CD4-positive, alpha-beta T cell treated with Interferon alpha-2 for 1 hour (primary cell): ENCODE measurements around the gene KDM4C.

Experiments used
- DNase-seq, 2 donors: peaks; one replicate each; pipeline ENCODE4 v3.0.0-alpha.2; 2020 to 2022

The KDM4C gene

DNA sequence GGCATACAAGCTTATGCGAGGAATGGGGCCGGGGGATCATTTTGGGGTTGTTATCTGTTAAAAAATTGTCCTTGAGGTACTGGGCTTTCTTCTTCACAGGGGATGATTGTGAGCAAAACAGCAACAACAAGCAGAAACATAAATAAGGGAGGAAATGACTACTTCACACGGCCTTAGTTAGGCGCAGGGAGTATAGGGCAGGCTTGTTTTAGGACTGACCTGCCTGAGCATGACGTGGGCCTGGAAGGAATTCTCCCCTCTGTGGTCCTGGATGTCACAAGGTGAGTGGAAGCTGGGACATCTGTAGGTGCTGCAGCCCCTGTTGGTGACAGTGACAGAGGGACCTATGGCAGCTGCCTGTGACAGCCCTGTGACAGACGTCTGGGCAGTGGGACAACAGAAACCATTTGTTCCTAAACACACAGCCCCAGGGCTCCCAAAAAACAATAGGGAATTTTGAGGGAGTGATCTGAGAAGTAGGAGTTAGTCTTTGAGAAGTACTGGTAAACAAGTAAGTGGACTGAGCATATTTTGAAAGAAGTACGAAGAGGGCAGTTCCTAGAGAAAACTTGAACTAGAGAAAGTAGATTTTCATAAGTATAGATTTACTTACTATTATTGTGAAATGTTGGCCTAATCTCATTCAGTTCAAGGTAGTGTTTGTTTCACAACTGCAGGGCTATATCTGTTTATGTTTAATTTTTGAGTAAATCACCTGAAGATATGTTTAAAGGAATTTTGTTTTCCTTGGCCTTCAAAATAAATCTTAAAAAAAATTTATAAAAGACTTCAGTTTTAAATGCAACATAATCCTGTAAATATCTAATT, 113.1 kb downstream of the KDM4C start:
- no peak for DNase-seq

DNA sequence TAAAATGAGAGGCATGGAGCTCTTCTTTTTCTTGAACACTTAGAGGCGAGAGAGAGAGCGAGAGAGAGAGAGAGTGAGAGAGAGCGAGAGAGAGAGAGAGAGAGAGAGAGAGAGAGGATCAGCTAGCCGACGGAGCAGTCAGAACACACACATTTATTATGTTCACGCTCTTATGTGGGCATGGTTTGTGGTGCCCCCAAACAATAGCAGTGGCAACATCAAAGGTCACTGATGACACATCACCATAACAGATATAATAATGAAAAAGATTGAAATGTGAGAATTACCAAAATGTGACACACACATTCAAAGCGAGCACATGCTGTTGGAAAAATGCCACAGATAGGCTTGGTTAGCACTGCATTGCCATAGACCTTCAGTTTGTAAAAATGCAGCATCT, 116.1 kb downstream of the KDM4C start:
- DNase-seq: peak in 1 of 2 donors; percentile 14

DNA sequence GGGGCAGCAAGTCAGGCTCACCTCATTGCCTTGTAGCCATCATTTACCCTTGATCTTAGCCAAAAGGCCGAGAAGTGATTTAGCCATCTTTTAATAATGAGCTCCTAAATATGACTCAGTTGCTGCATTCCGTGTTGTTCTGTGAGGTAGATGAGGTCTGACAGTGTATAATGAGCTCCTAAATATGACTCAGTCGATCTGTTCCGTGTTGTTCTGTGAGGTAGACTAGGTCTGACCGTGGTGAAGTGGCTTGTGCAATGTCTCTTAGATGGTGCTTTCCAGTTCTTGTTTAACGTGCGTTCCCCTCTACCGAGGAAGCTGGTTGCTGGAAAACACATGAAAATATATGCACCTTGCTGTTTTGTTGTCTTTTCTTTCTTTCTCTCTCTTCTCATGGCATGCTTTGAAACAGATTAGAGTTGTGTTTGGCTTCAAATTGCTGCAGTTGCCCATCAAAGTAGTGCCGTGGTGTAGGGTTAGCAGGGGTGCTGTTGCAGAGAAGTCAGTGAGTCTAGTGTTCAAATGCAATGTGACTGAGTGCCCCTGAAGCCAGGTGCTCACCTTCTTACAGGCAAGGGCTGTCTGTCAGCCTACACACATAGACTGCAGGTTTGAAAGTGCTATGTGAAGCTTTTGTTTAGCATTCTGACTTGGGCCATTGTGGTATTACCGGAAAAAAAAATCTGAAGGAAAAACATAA, 118.6 kb downstream of the KDM4C start:
- DNase-seq: no peak

DNA sequence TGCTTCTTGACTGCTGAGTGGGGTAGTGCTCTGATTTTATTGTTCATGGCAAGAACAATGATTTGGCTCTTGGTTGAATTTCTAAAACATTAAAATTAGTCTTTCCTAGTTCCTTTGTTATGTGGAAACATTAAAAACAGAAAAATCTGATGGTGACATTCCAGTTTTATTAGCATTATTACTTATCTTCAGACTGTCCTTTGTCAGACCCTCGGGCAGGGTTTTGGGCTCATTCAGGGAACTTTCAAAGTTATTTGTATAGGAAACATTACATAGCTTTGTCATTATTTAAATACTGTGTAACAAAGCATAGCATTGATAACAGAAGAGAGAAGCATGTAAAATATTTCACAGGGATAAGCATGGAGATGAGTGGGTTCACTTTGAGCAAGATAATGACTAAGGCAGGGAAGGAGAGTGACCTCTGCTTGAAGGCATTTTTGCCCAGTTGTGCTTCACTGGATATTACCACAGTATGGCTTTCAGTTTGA, 119.9 kb downstream of the KDM4C start:
- DNase-seq: no peak

DNA sequence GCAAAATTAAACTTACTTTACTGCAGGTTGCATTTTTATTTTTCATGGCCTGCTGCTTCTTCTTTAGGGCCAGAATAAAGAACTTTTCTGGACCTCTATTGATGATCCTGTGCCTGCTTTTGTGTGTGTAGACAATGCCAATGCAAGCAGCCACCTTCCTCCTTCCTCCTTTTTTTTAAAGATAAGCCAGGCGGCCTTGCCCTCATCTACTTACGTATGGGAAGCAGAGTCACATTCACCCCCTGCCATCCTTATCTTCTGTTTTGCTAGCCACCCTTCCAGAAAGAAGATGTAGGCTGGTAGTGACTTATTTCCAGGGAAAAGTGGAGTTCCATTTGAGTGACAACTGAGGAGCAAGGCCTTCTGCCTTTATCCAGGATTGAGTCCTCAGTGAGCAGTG, 122.9 kb downstream of the KDM4C start:
- no peak for DNase-seq

DNA sequence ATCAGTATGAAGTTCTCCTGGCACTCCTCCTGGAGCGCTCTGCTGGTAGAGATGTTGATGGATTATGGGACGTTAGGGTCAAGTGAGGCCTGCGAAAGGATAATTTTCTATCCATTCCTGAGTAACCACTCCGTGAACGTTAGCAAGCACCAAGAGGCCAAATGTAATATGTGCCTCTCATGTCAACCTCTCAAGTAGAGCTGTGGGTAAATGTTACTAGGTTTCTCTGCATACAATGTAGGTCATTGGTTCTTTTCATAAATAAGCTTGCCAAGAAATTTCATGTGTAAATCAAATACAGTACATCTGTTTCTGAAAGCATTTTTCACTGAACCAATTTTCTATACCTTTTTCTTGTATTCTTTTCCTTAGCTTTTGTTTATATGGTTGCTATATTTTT, 126.3 kb downstream of the KDM4C start:
- DNase-seq: no peak

DNA sequence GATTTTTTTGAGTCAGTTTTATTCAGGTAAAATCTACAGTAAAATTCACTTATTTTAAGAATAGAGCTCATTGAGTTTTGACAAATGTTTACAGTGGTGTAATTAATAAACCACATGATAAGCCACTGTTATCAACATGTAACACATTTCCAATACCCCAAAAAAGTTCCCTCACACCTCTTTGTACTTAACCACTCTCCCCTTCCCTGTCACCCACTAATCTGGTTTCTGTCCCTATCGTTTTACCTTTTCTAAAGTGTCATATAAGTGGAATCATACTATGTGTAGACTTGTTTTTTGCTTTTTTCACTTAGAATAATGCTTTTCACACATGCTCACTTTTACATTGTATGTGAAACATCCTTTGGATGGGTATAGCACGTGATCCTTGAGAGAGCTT, 127.2 kb downstream of the KDM4C start:
- DNase-seq: no peak

DNA sequence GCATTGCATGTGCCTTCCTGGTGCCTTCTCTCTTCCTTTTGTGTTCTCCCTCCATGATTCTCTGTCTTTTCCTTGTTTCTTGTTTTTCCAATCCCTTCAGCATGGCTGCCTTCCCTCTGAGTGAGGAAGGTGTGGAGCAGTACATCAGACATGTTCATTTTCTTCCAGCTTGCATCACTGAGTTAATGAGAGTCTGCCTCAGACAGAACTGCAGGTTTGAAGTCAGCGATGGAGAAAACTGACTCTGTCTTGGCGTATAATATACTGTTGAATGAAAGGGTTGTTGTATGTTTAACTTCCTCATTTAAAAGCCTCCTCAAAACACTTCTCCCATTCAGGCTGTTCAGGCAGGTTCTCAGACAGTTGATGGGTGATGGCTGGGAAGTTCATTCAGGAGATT, 129.3 kb downstream of the KDM4C start:
- no peak for DNase-seq

DNA sequence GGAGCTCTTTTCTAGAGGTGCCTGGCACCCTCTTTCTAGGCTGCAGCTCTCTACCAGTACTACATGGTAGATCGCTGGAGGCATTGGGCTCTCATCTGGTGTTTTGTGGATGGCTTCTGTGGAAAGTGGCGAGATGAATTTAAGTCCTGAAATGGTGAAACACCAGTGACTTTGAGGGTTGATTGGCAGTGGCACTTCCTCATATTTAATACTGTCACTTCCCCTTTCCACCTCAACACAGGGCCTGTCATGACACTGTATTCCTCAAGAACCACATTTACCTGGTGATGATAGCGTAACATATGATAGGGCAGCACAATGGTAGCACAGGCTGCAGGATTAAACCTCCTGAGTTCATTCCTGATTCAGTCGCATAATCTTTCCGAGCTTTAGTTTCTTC, 132.1 kb downstream of the KDM4C start:
- peak in 1 of 2 donors; percentile 26 for DNase-seq

DNA sequence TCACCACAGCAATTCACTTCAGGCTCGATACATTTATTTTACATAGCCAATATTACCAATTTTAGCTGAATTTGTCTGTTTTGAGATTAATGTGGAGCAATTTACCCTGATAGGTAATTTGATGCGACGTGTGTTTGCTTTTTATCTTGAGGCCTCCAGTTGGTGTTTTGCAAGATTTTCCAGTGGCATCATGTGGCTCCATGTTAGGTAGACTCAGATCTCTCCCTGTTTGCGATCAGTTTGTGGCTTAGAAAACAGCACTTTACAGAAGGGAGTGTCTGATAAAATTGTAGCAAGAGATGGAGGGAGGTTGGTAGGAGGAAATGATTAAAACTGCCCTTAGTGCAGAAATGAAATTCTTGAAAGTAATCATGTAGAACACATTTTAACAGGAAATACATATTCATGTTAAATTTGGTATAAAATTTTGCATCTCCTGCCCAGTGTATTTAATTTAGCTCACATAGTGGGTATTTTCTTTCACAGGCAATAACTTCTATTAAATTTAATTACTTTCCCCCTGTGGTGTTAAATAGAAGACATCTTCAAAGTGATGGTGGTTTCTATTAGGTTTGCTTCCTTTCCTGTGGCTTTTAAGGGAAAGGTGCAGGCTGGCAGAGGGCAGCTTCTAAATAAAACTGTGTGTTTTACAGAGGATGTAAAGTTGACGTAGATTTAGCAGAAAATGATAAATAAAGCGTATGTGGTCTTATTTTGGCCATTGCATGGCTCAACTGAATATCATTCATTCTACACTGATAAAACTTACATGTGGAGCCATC, 135.8 kb downstream of the KDM4C start:
- DNase-seq: no peak

DNA sequence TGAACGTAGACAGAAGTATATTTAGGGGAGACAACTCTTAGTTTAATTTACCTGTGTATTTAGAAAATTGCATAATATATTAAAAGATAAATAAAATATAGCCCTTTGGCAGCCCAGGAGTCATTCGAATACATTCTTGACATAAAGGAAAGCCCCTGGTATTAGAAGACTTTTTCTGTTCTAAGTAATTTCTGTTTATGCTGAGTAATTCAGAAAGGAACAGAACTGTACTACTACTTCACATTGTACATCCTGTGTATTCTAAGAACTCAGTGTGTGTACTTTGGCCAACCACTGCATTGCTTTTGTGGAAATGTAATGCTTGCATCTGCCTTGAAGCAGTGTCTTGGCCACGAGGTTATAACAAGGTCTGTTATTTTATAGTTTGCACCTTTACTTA, 136.4 kb downstream of the KDM4C start:
- DNase-seq: no peak

DNA sequence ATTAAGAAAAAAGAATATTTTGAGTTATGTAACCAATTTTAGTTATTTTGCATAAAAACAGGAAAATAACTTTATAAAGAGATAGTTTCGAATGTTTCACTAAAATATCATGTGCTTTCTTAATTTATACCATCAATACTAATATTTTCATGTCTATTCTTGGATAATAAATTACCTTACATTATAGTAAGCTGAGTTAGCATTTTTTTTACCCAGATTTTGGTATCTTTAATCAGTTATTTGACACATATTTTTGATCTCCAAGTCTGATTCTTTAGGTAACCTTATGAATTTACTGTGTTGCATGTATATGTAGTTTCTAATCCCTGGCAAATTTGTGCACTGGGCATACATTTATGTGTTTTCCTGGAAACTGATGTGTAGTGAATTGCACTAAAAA, 138.0 kb downstream of the KDM4C start:
- DNase-seq: no peak

DNA sequence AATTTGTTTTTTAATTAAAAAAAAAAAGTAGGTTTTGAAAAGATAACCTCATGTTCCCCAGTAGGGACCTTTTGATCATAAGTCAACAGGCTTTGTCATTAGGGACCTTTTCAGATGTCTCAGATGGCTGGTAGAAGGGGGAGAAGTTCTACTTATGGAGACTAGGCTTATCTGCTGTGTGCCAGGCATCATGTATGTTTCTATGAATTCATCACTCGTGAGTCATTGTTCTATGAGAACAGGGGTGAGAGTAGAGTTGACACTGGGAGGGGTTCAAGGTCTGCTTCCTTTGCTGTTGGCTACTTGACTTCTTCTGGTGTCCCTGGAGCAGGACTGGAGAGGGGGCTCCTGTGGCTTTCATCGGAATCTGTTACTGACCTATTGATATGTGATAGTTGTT, 138.8 kb downstream of the KDM4C start:
- no peak for DNase-seq

DNA sequence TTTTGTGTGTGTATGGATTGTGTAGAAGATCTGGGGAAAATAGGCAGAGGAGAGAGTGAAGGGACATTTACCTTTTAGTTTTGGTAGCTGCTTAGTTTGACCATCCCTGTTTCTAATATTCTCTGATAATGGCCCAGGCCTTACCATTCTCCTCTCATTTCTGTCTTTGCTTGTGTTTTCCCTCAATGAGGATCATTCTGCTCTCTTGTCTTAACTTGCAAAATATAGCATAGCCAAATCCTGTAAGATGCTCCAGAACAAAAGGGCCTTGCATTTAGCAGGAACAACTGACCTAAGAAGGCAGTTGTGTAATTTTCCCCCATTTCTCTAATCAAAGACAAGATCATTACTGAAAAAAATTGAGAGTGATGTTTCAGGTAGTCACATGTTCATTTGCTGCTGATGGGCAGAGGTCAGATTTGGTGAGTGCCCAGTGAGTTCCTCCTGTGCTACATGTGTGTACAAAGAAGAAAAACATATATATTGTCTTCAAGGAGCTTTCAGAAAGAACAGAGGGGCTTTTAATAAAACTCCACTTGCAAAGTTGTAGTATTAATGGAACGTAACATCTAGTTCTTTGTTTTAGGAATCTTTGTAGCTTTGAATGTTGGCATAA, 139.5 kb downstream of the KDM4C start:
- no peak for DNase-seq

DNA sequence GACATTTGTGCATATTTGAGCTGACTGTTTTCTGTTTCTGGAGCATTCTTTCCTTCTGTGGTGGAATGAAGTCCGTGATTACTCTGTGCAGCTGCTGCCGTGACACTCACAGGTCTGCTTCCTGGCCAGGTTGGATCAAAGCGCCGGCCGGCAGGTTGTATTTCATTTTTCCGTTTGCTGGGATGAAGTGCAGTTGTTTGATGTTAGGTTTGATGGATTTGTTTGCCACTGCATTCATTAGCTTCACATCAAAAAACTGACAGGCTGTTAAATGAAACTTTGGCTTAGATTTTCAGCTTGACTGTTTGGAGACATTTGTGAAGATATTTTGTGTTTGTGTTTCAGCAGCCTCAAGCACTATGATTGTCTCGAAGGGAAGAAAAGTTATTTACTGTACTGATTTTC, 140.1 kb downstream of the KDM4C start:
- no peak for DNase-seq

DNA sequence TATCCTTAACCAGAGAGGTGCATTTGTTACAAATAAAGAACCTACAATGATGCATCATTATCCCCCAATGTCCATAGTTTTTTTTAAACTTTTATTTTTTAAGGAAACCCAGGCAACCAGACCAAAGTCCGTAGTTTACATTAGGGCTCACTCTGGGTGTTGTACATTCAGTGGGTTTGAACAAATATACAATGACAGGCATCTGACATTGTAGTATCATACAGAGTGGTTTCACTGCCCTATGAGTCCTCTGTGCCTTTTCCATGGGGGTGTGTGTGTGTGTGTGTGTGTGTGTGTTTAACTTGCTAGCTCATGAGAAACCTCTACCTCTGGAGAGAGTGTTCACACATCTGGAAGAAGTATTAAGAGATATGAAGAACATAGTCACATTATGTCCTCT, 141.5 kb downstream of the KDM4C start:
- no peak for DNase-seq

DNA sequence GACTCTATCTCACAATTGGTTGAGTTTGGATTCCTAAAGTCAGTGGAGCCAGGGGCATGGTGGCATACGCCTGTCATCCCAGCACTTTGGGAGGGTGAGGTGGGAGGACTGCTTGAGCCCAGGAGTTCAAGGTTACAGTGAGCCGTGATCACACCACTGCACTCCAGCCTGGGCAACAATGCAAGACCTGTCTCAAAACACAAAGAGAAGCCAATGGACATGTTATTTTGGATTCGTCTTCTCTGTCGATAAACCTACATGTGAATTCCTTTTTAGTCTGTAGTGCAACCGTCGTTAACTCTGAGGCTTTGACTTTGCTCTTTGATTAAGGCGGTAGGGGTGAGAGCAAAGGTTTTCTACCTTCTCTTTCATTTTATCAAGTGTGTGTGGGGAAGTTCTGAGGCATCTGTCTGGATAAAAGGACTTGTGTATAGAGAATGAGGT, 142.7 kb downstream of the KDM4C start:
- DNase-seq: no peak

DNA sequence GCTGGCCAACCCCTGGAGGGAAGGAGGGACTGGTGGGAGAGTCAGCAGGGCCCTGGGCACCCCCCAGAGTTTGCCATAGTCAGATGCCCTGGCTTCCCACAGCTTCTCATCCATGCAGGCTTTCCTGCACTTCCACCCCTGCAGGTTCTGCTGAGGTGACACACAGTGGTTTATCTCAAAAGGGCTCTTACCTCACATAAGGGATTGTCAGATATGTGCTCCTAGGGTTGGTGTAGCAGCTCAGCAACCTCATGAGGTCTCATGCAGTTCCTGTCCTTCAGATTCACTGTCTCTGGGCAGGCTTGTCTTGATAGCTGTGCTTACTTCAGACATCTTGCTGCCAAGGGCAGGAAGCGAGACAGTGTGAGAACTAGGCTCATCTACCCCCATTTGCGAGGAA, 143.4 kb downstream of the KDM4C start:
- DNase-seq: no peak

DNA sequence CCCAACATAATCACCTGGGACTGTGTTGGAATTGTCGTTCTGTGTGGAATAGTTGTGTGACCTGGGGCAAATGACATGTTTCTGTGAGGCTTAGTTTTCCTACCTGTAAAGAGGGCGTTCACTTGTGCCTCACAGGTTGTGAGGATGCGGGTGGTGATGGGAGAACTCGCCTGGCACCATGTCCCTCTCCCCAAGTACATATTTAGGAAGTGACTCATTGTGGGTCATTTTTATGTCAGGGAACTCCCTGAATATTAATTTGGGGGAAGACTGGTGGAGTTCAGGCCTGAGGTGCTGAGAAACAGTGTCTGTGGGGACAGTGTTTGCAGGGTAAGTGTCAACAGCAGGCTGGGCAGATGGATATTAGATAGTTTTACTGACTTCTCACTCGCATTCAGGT, 144.7 kb downstream of the KDM4C start:
- DNase-seq: no peak

DNA sequence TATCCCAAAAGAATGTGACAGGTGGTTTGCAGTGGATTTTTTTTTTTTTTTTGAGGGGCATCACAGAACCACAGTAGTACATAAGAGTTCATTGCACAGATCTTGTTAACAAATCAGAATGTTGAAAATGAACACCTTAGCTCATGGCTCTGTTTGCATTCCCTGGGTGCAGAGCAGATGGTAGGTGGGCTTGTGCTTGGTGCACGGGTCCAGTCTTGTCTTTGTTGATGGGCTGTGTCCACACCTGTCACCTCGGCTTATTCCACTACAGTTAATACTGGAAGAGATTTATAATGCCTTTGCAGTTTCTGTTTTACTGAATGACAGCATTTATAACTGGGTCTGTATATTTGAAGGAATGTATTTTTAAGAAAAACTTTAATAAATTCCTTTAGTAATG, 146.6 kb downstream of the KDM4C start:
- DNase-seq: no peak

DNA sequence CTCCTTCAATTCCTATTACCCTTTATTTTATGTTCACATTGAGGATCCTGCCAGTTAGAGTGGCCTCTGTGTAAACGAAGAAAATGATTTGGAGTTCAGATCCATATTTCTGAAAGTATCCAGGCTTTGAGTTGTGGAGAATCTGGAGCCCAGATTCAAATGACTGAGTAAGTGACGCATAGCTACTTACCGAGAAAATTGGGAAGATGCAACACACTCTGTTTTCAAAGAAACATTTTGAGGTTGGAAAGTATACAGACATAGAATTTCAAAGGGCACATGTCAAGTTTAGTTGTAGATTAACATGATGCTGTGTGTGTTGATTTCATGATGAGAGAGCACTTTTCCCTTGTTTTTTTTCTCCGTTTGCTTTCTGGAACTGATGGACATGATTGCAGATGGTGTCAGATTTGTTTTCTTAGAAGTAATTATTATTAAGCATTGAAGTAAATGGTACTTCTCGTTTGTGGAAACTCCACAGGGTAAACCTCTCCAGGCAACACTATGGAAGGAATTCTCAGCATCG, 148.1 kb downstream of the KDM4C start:
- DNase-seq: no peak

DNA sequence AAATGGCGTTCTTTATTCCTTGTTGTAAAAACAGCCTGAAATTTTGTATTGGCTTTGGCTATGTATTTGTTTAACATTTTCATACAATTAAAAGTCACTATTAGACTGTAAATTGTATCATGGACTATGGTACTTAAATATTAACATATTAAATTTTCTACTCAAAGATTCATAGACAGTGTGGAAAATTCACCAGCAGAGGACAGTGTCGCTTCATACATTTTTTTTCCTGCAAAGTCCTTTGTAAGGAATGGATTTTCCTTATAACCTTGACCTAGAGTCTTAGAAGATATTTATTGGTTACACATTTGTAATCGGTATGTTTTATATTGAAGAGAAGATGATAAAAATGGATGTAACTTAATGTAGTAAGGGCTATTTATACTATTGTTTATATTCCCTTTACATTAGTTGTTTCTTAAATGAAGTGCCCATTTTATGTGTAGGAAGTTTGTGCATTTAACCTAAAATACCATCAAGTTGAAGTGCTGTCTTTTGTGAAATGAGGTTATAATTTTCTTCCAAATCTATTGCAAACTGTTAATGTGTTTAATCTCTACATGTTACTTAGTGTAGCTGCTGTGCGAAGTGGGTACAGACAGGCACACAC, 150.1 kb downstream of the KDM4C start:
- DNase-seq: no peak
